HG03354 (cell line): ENCODE data around the gene CAMK2G.
"Not testable (repeated sequence)": the region's sequence is repeated elsewhere in the genome, so short reads cannot be mapped to it uniquely, and the experiment has no call there.

ENCODE experiments used
- ATAC-seq: cut with Tn5 transposase; IDR thresholded peaks from one replicate; pipeline ENCODE4 v1.9.1; 2021; ENCODE audit warnings: mild to moderate bottlenecking; ENCODE audit not compliant: unreplicated experiment, poor library complexity, severe bottlenecking

Gene CAMK2G

GRCh38 chr10:73799899-73800559 lies 74.3 kb downstream of the CAMK2G start:
- no peak for ATAC-seq

GRCh38 chr10:73798927-73799560 lies 75.3 kb downstream of the CAMK2G start:
- ATAC-seq: no peak

- ATAC-seq: no peak
Measured at GRCh38 chr10:73798087-73798486, 76.3 kb downstream of the CAMK2G start.

- no peak for ATAC-seq
Measured at GRCh38 chr10:73797324-73798025, 76.9 kb downstream of the CAMK2G start.

- ATAC-seq: no peak
Measured at GRCh38 chr10:73796766-73797165, 77.6 kb downstream of the CAMK2G start.

GRCh38 chr10:73796035-73796434 lies 78.3 kb downstream of the CAMK2G start:
- not testable (repeated sequence) for ATAC-seq

- not testable (repeated sequence) for ATAC-seq
Measured at GRCh38 chr10:73795491-73795890, 78.9 kb downstream of the CAMK2G start.

GRCh38 chr10:73793456-73793855 lies 80.9 kb downstream of the CAMK2G start:
- no peak for ATAC-seq

GRCh38 chr10:73791871-73792400 lies 82.4 kb downstream of the CAMK2G start:
- no peak for ATAC-seq

- ATAC-seq: no peak
Measured at GRCh38 chr10:73790886-73791625, 83.3 kb downstream of the CAMK2G start.

GRCh38 chr10:73789659-73790055 lies 84.7 kb downstream of the CAMK2G start:
- ATAC-seq: no peak

GRCh38 chr10:73788864-73789658 lies 85.3 kb downstream of the CAMK2G start:
- ATAC-seq: no peak

GRCh38 chr10:73787031-73787800 lies 87.1 kb downstream of the CAMK2G start:
- ATAC-seq: not testable (repeated sequence)

- ATAC-seq: no peak
Measured at GRCh38 chr10:73786512-73786885, 87.9 kb downstream of the CAMK2G start.

GRCh38 chr10:73785721-73786511 lies 88.4 kb downstream of the CAMK2G start:
- ATAC-seq: peak; percentile 23

GRCh38 chr10:73785211-73785720 lies 89.1 kb downstream of the CAMK2G start, which contains the start of gene ZSWIM8:
Gene ZSWIM8 (plus strand): TSS chr10:73785606. CDS start chr10:73785879, 273 bp downstream.
- ATAC-seq: peak; percentile 83

- ATAC-seq: no peak
Measured at GRCh38 chr10:73782749-73783085, 91.6 kb downstream of the CAMK2G start.
